ENCODE data around the gene NEIL3.

NEIL3 gene

GRCh38 chr4:177285953-177286352 is 23.7 kb upstream of the NEIL3 start:
- Histone ChIP-seq H3K4me1 (ENCODE audit: low read depth, poor library complexity, severe bottlenecking) (no peaks in the 10 kb centered on the region), H3K4me3 (IDR thresholded peaks at IDR 0.05; ENCODE audit: insufficient read depth, low read depth, low read length) (no peak overlapping the region), H3K4me2 (no peak overlapping the region), H3K79me2 (ENCODE audit: insufficient read depth, low read depth) (no peaks in the 10 kb centered on the region), H3K36me3 (ENCODE audit: insufficient read depth) (no peaks in the 10 kb centered on the region), H2AFZ (ENCODE audit: low read depth) (no peak overlapping the region), H3K27me3 (ENCODE audit: insufficient read depth, low read depth) (no peaks in the 10 kb centered on the region), H3K27ac (no peak overlapping the region), H4K20me1 (ENCODE audit: insufficient read depth) (no peaks in the 10 kb centered on the region), H3K9ac (no peak overlapping the region)
- TF ChIP-seq CTCF (conservative IDR thresholded peaks at IDR 0.05; ENCODE audit: low read depth, low read length): no peak

GRCh38 chr4:177287255-177287654 is 22.4 kb upstream of the NEIL3 start:
- TF ChIP-seq CTCF (conservative IDR thresholded peaks at IDR 0.05; ENCODE audit: low read depth, low read length): no peak
- H3K4me3 ChIP-seq (IDR thresholded peaks at IDR 0.05; ENCODE audit: insufficient read depth, low read depth, low read length): no peak overlapping the region
- no peaks in the 10 kb centered on the region for H3K4me1 ChIP-seq (ENCODE audit: low read depth, poor library complexity, severe bottlenecking)
- H3K27me3 ChIP-seq (ENCODE audit: insufficient read depth, low read depth): no peaks in the 10 kb centered on the region
- H3K79me2 ChIP-seq (ENCODE audit: insufficient read depth, low read depth): no peaks in the 10 kb centered on the region
- H4K20me1 ChIP-seq (ENCODE audit: insufficient read depth): no peaks in the 10 kb centered on the region
- no peak overlapping the region for H3K27ac ChIP-seq
- no peak overlapping the region for H3K4me2 ChIP-seq
- H3K9ac ChIP-seq: no peak overlapping the region
- no peak overlapping the region for H2AFZ ChIP-seq (ENCODE audit: low read depth)
- no peaks in the 10 kb centered on the region for H3K36me3 ChIP-seq (ENCODE audit: insufficient read depth)

GRCh38 chr4:177288335-177288734 is 21.3 kb upstream of the NEIL3 start:
- H3K36me3 ChIP-seq (ENCODE audit: insufficient read depth): no peaks in the 10 kb centered on the region
- no peaks in the 10 kb centered on the region for H3K4me1 ChIP-seq (ENCODE audit: low read depth, poor library complexity, severe bottlenecking)
- no peak overlapping the region for H3K27ac ChIP-seq

GRCh38 chr4:177290780-177291179 is 18.9 kb upstream of the NEIL3 start:
- TF ChIP-seq CTCF (conservative IDR thresholded peaks at IDR 0.05; ENCODE audit: low read depth, low read length): no peak
- no peaks in the 10 kb centered on the region for H3K36me3 ChIP-seq (ENCODE audit: insufficient read depth)

More at GRCh38 chr4:177288335-177288734, 21.3 kb upstream of the NEIL3 start:
- H3K9ac ChIP-seq: no peak overlapping the region
- no peaks in the 10 kb centered on the region for H4K20me1 ChIP-seq (ENCODE audit: insufficient read depth)
- H3K79me2 ChIP-seq (ENCODE audit: insufficient read depth, low read depth): no peaks in the 10 kb centered on the region
- no peak overlapping the region for H3K4me3 ChIP-seq (IDR thresholded peaks at IDR 0.05; ENCODE audit: insufficient read depth, low read depth, low read length)
- no peak for TF ChIP-seq CTCF (conservative IDR thresholded peaks at IDR 0.05; ENCODE audit: low read depth, low read length)
- no peak overlapping the region for H2AFZ ChIP-seq (ENCODE audit: low read depth)
- H3K4me2 ChIP-seq: no peak overlapping the region
- no peaks in the 10 kb centered on the region for H3K27me3 ChIP-seq (ENCODE audit: insufficient read depth, low read depth)

More at GRCh38 chr4:177290780-177291179, 18.9 kb upstream of the NEIL3 start:
- no peaks in the 10 kb centered on the region for H4K20me1 ChIP-seq (ENCODE audit: insufficient read depth)
- H3K79me2 ChIP-seq (ENCODE audit: insufficient read depth, low read depth): no peaks in the 10 kb centered on the region
- H3K4me1 ChIP-seq (ENCODE audit: low read depth, poor library complexity, severe bottlenecking): no peaks in the 10 kb centered on the region
- H3K9ac ChIP-seq: no peak overlapping the region
- H2AFZ ChIP-seq (ENCODE audit: low read depth): no peak overlapping the region
- no peak overlapping the region for H3K27ac ChIP-seq
- no peak overlapping the region for H3K4me2 ChIP-seq
- H3K27me3 ChIP-seq (ENCODE audit: insufficient read depth, low read depth): no peaks in the 10 kb centered on the region
- no peak overlapping the region for H3K4me3 ChIP-seq (IDR thresholded peaks at IDR 0.05; ENCODE audit: insufficient read depth, low read depth, low read length)
